NCI-H146 treated with DMSO at 0.1 percent for 48 hours (cell line): ENCODE results near the gene LRIT2.
A peak's percentile ranks its signal among the peaks of the same experiment; 100 is the strongest.

Experiments used
- DNase-seq: peaks from one replicate; lab custom pipeline; 2025; ENCODE audit not compliant: unreplicated experiment; lab: John Stamatoyannopoulos, UW

LRIT2 gene

GRCh38 chr10:84225427-84226173 is at the start of gene LRIT2:
TSS of gene LRIT2 (minus strand) at chr10:84225544. CDS start at chr10:84225520, 24 bp downstream.
- no peak for DNase-seq

DNA sequence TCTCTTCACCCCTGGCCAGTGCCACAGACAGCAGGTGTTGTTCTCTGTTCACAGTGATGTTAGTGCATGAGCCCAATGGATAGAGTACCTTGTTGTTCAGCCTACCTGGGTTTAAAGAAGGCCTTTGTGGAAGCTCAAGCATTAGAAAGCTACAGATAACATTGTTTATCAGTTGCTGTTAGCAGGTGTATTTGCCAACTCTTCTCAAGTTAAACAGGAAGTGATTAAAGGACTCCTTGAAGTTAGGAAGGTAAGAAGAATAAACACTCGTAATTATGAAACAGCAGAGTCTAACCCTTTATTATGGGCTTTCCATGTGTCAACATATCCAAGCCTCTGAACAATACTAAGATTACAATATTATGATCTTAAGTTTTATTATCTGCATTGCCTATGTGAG is 45.4 kb upstream of the LRIT2 start:
- DNase-seq: peak; percentile 98

DNA sequence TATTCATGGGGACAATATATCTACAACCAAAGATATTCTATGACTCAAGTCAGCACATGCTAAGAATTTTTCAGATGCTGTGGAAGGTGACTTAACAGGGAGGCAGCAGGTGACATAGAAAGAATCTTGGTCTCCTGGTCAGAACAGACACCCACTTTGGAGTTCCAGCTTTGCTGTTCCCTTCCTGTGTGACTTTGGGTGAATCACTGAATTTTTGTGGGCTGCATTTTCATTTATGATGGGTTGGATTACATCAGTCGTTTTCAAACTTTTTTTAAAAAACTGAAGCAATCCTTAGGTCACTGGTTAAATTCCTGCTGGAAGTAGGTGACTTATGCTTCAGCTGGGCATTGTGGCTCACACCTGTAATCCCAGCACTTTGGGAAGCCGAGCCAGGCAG is 44.4 kb upstream of the LRIT2 start:
- DNase-seq: no peak

GRCh38 chr10:84269162-84269561 is 43.8 kb upstream of the LRIT2 start:
- no peak for DNase-seq

- peak; percentile 88 for DNase-seq
Observed at GRCh38 chr10:84267503-84268126, 42.3 kb upstream of the LRIT2 start.

DNA sequence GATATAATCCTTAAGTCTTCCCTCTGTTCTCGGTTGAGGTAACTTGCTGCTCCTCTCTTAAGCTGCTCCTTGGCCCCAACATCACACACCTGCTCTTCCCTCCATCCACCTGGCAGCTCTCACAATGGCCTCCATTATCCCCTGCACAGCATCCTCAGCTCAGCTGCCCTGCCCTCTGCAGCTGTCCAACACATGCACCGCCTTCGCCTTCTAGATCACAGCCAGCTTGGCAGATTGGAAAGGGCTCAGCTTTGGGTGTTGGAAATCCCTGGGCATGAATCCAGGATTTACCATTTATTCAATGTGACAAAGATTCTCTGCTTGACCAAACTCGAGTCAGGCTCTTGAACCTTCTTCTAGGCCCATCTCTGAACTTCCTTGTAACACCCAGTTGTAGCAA is 40.1 kb upstream of the LRIT2 start:
- peak; percentile 95 for DNase-seq

DNA sequence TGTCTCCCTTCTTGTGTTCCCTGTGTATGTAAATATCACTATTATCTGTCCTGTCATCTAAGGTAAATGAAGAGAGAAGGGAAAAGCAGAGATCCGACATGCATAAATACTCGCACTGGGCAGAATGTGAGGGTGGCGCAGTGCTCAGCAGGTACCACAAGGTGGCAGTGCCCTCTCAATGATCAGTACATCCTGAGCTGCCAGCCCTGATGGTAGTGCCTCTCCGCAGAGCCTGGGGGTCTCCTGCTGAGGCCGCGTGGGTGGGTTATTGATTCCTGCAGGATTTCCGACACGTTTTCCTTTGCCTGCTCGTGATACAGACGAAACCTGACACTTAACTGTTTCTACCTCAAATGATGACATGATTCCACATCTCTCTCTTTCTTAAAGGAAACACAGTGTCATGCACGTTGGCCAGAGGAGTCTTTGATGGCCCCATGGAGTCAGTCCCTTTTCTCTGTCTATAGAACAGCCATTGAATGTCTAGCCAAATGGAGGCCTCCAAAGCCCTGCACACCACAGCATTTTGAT is 39.3 kb upstream of the LRIT2 start:
- peak; percentile 85 for DNase-seq

- DNase-seq: no peak
Observed at GRCh38 chr10:84263716-84264115, 38.4 kb upstream of the LRIT2 start.

- DNase-seq: no peak
Observed at GRCh38 chr10:84262190-84262956, 37.0 kb upstream of the LRIT2 start.

DNA sequence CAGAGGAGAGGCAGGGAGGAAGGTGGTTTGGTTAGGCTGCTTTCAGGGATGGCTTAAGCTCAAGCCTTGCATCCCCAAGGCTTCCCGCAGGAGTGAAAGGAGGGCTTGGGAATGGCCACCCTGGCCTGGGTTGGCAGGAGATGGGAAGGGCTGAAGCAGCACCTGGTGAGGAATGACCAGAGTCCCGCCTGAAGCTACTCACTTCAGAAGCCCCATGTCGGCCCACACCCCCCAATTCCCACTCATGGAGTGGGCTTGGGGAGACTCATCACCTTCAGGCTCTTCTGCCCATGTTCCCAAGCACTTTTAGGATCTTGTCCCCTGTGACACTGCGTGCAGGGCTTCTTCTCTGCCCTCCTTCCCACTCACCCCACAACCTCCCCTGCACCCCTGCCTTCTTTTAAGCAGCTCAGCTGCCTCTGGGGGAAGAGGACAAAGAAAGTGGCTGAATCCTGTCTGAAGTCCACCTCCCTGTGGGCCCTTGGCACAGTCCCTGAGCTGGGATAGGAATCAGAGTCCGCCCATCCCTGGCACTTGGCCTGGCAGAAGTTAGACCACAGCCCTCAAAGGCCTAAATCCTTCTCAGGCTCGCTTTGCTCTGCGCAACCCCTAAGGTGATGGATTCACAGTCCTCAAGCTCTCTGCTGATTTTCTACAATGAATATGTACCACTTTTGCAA is 36.0 kb upstream of the LRIT2 start:
- no peak for DNase-seq

GRCh38 chr10:84258034-84258695 is 32.8 kb upstream of the LRIT2 start:
- no peak for DNase-seq

GRCh38 chr10:84257343-84258020 is 32.1 kb upstream of the LRIT2 start:
- no peak for DNase-seq

DNA sequence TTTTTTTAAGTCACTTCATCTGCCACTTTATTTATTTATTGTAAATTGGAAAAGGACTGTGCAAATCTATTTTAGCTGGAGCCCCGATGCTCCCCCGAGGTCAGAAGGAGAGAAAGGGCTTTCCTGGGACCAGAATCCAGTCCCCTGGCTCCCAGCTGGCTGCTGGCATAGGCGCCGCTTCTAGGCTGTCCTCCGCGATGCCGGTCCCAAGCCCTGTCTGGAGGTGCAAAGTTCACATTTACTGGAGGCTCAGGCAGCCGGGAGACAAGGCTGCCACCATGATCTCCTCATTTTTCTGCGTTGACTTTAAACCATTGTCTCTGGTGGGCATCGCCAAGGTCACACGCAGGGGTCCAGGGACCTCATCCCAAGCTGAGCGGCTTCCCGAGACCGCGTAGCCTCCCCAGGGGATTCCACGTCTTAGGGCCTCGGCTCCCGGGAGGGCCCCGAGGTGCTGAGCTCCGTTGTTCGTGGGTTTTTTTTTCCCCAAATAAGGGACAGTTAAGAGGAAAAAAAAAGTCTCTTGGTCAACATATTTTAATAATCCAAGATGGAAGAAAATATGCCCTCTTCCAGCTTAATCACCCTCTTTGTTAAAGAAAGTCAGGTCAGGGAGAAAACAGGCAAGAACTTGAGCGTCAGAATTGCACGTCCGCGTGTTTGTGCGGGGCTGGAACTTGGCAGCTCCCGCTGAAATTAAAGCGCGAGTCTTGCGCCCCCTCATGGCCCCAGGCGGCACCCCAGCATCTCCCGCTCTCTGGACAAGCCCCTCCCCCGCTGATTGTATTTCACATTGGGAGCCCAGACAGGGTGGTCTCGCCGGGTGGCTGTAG is 31.4 kb upstream of the LRIT2 start:
- no peak for DNase-seq

DNA sequence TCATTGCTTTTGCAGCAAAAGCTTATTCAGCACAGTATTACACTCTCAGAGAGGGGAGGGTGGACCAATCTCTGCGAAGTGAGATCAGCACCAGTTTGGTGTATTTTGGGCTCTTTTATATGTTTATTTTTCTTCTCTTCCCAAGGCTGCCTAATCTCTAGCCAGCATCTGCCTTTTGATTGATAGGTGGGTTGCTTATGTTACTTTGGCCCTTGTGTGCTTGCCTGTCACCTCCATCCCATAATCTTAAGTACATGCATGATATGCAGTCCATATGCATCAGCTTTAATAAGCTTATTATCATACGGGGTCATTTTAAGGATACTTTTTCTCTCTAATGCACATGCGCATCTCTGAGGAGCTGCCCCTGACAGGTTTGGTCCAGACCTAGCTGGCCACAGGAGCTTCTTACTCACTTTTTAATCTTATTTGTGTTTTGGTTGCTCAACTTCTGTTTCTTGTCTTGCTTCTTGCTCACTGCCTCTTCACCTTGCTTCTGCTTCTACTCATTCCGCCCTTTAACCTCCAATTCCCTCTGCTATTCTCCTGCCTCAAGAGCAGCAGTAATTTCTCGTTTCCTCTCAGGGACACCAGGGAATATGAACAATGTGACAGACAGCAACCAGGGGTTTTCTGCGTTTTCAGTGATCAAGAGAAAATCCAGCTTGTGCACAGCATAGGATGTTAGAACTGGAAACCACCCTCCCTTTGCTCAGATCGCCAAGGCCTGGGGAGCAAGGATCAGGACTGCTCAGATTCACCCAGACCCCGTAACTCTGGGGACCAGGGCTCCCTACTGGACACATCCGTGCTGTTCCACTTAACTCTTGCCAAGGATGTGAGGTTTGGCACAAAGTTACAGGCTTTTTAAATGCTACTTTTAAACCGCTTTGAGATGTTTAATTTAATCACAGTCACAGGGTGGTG is 29.5 kb upstream of the LRIT2 start:
- DNase-seq: no peak

DNA sequence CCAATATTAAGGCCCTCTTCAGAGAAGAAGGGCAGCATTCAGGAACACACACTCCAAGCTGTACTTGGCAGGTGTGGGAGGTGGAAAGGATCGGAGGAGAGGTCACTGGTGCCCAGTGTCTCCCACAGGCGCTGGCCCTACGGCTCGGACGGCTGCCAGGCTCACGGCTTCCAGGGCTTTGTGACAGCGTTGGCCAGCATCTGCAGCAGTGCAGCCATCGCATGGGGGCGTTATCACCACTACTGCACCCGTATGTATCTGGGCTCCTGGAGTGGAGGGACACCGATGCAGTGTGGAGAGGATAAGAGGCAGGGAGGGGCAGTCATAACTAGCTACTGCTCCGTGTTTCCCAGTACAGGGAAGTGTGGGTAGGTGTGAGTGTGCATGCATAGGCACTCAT is 23.4 kb upstream of the LRIT2 start:
- DNase-seq: no peak

DNA sequence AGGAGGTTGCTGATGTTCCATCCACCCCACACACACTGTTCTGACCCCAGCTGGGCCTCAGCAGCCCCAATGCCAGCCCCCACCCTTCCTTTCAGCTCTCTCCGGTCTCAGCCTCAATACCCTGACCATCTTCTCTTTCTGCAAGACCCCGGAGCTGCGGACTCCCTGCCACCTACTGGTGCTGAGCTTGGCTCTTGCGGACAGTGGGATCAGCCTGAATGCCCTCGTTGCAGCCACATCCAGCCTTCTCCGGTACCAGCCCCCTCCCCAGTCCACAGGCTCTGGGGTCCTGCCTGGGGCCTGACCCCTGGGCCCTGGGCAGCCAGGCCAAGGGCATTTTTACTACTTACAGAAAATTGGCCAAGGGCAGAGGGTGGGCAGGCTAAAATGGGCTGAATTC is 22.2 kb upstream of the LRIT2 start:
- DNase-seq: no peak

- DNase-seq: no peak
Observed at GRCh38 chr10:84244651-84245270, 19.4 kb upstream of the LRIT2 start, which contains the start of gene RGR. TSS of gene RGR (plus strand) at chr10:84245053. CDS start at chr10:84245091, 38 bp downstream.

DNA sequence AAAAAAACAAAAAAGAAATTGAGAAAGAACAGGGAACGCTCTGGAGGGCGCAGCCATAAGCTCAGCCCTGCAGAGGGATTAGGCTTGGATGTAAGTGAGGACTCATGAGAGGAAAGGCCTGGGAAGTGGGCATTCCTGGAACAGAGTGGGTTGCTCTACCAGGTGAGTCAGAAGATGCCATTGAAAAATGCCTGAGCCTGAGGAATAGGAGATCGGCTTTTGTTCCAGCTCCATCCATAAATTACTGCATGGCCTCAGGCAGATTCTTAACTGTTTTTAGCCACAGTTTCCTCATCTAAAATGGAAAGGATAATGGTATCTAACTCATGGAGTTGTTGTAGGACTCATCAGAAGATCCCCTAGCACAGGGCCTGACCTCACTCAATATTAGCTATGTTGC is 18.4 kb upstream of the LRIT2 start:
- DNase-seq: no peak
